Measurements from ENCODE around the gene TP53RK. TPM values are rescaled to one million over a fixed set of nuclear protein-coding genes. Genes with fewer than 3 reads are reported as not detected.
A peak's percentile ranks its signal among the peaks of the same experiment; 100 is the strongest.

TP53RK gene
- total and polyA plus RNA-seq, 2 of the 13 experiments (the other 11 are each of a cell fraction or from before 2014, with no cell fraction given) = 12.9 to 25.5 TPM

GRCh38 chr20:46651091-46651962 is 37.9 kb downstream of the TP53RK start, which contains the start of gene SLC13A3 (continued):
- TF ChIP-seq IRF9 (CRISPR knock-in tag; IDR thresholded peaks at IDR 0.05; ENCODE audit: borderline replicate concordance) (peak; percentile 96), PAXIP1 (CRISPR knock-in tag; conservative IDR thresholded peaks at IDR 0.05) (peak; percentile 57), NFKB2 (CRISPR knock-in tag; IDR thresholded peaks at IDR 0.05; ENCODE audit: borderline replicate concordance) (peak; percentile 92; the same call in 1 of the 2 replicates), ZFP37 (CRISPR knock-in tag; IDR thresholded peaks at IDR 0.05; ENCODE audit: borderline replicate concordance) (peak; percentile 51; the same call in 1 of the 2 replicates), ZNF784 (CRISPR knock-in tag; IDR thresholded peaks at IDR 0.05; ENCODE audit: borderline replicate concordance) (peak; percentile 74; the same call in 1 of the 2 replicates), SMAD3 (CRISPR knock-in tag; IDR thresholded peaks at IDR 0.05) (no peak; the same call in 1 of the 2 replicates), RXRB (CRISPR knock-in tag; IDR thresholded peaks at IDR 0.05; ENCODE audit: borderline replicate concordance) (peak; percentile 20; the same call in 1 of the 2 replicates), NR1H2 (CRISPR knock-in tag; IDR thresholded peaks at IDR 0.05; ENCODE audit: borderline replicate concordance, low read depth) (peak; percentile 73; the same call in 1 of the 2 replicates), HMGA1 (CRISPR knock-in tag; conservative IDR thresholded peaks at IDR 0.05) (no peak), ZBTB49 (CRISPR knock-in tag; IDR thresholded peaks at IDR 0.05; ENCODE audit: borderline replicate concordance) (peak; percentile 31; the same call in 1 of the 2 replicates), ZNF230 (CRISPR knock-in tag; IDR thresholded peaks at IDR 0.05) (peak; percentile 98), ZNF280B (CRISPR knock-in tag; IDR thresholded peaks at IDR 0.05; ENCODE audit: borderline replicate concordance) (peak; percentile 24; the same call in 1 of the 2 replicates), PATZ1 (CRISPR knock-in tag; IDR thresholded peaks at IDR 0.05) (peak; percentile 88), BORCS8-MEF2B (CRISPR knock-in tag; IDR thresholded peaks at IDR 0.05) (peak; percentile 97), ZFP36L2 (CRISPR knock-in tag; IDR thresholded peaks at IDR 0.05) (0 out of 2 replicates have a peak, but pooled peaks have one; percentile 10)

Data from HepG2 (cell line).